GM19463 (cell line): ENCODE measurements around the gene MYCBP2.
A peak's percentile ranks its signal among the peaks of the same experiment; 100 is the strongest.
"Not testable (repeated sequence)": the region's sequence is repeated elsewhere in the genome, so short reads cannot be mapped to it uniquely, and the experiment has no call there.

Experiments used
- ATAC-seq: cut with Tn5 transposase; IDR thresholded peaks from one replicate; pipeline ENCODE4 v1.9.1; 2021; ENCODE audit warnings: mild to moderate bottlenecking, moderate library complexity; ENCODE audit not compliant: unreplicated experiment

Gene MYCBP2

DNA sequence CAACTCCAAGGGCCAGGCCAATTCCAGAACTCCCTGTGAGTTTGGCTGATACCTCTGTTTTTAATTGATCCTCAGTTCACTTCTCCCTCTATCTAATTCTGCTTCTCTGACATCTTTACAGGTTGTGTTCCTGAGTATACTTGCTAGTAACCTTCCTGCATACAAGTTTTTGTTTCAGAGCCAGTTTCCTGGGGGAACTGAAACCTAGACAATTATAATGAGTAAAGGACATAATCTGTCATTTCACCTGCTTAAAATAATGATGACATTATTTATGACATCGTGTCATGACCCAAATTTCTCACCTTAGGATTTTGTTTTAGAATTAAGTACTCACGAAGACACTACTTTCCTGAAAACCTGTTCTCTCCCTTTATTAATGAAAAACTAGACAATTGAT lies 12.5 kb upstream of the MYCBP2 start:
- peak; percentile 67 for ATAC-seq

DNA sequence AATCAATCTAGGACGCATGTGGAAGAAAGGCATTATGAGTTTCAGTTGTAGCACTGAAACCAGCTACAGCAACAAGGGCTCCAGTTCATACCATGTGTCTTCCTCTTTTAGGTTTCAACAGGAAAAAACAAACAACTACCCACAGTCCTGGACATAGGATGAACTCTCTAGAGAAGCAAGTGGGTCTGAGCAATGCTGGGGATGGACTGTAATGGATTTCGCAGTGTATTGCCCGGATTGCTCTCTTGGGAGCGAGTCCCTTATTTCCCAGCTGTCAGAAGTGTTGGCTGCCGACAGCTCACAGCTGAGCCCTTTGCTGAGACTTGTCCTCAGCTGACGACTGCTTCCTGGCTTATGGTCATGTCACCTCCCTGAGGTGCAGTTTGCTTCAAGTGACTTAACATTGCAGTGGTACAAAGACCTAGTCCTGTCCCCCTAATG lies 12.1 kb upstream of the MYCBP2 start:
- ATAC-seq: peak; percentile 55

DNA sequence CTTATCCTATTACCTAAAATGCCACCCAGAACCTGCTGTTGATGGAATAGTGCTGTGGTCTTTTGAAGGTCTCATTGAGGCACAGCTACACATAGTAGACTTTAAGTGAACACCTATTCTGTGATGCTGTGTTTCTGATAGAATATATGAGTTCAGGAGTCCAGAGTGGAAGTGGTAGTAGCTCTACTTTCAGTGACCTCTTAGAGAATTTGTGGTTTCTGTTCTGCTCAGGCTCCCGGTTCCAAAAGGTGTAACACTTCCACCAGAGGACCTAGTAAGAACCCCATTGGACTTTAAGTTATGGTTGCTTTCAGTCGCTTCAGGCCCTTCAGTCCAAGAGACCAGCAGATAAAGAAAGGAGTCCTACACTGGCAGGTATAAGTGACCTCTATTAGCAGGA lies 11.4 kb upstream of the MYCBP2 start:
- ATAC-seq: peak; percentile 31

DNA sequence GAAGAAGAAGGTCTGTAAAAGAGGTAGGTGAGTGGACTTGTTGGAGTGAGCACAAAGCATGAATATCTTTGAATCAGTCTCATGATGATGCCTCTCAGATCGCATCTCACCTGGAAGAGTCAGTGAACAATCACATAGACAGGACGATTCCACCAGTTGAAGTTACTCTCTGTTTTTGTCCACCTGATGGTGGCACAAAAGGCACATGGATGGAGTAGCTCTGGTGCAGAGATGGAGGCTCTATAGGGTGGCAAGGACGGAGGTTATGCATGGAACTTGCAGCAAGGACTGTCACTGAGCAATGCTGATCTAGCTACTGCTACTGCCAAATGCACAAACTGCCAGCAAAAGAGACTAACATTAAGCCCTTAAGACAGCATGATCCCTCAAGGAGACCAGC lies 10.3 kb upstream of the MYCBP2 start:
- ATAC-seq: no peak

DNA sequence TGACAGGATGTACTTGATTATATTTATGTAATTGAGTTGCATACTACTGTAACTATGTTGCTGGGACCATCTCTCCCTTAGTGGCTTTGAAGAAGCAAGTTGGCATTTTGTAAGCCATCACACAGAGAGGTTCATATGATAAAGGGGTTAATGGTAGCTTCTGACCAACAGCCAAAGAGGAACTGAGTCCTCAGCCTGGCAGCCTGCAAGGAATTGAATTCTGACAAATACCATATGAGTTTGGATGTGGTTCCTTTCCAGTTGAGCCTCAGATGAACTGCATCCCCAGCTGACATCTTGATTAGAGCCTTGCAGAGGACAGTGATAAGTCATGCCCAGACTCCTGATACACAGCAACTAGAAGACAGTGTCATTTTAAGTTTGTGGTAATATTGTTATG lies 8.6 kb upstream of the MYCBP2 start:
- ATAC-seq: no peak

DNA sequence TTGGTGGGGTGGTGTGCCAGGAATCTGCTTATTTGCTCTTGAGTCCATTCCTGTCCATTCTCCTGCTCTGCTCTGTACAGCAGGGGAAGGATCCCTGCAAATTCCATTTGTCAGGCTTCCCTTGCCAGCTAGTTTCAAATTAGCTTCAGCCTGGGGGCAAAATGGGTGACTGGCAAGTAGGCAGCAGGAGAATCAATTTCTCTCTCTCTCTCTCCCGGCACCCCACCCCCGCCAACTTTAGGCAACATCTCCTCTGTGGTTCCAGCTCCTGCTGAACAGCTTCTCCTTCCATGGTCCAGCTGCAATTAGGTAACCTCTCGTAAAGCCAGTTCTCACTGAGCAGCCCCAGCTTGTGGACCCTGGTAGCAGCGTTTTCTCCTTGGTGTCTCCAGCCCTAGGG lies 6.7 kb upstream of the MYCBP2 start:
- no peak for ATAC-seq

DNA sequence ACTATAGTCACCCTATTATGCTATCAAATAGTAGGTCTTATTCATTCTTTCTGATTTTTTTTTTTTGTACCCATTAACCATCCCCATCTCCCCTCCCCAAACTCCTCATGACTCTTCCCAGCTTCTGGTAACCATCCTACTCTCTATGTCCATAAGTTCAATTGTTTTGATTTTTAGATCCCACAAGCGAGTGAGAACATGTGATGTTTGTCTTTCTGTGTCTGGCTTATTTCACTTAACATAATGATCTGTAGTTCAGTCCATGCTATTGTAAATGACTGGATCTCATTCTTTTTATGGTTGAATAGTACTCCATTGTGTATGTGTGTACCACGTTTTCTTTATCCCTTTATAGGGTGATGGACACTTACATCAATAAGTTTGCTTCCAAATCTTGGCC lies 4.5 kb upstream of the MYCBP2 start:
- no peak for ATAC-seq

DNA sequence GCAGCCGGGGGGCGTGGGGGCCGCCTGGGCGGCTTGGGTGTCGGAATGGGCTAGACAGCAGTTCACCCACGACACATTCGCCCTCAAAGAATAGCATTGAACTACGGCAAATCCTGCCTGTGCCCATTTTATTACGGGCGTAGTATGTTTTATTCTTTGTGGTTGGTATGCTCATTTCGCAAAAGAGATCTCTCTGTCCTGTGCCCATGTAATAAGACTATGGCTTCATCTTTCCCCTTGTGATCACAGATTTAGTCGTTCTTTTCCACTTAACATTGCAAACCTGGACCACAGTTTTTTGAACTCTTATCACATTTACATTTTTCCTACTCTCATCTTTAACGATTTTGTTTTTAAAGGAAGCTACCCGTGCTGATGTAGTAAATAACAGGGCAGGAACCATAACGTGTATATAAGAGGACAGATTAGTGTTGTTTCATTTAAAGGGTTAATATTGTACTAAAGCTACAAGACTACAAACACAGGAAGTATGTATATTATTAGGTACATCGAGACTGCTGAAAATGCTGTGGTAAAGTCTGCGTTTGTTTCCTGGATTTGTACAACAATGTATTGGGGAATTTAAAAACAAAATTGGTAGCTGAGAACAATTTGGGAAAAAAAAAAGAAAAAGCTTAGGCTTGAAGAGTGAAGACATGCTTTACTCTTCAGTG lies 3.2 kb upstream of the MYCBP2 start:
- no peak for ATAC-seq

DNA sequence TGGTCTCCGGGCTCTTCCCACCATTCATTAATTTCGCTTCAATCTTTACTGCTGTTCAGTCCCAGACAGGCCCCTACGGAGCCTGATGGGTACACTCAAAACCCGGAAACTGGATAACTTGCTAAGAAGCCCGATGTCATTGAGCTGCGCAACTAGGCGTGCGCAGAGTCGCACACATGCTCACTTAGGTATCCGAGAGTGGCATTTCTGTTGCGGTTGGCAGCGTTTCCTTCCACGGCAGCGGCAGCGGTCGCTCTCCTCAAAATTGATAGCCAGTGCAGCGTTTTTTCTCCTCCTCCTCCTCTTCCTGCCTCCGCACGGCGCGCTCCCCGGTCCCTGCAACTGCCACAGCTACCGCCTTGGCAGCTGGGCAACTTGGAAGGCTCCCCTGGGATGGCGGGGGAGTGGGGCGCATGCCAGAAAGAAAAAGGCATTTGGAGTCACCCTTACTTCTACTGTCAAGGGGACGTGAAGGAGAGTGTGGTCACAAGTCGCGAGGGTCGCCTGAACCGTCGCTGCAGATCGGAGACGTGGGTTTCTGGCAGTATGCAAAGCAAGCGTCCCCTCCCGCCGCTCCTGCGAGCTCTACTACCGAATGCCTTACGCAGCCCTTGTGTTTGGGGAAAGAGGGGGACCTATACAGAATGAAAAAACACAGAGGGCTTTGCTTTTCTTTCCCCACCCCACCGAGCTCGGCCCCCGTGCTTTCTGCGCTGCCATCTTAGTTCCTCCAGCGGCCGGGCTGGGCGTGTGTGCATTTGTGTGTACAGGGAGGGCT lies 2.4 kb upstream of the MYCBP2 start:
- peak; percentile 55 for ATAC-seq

DNA sequence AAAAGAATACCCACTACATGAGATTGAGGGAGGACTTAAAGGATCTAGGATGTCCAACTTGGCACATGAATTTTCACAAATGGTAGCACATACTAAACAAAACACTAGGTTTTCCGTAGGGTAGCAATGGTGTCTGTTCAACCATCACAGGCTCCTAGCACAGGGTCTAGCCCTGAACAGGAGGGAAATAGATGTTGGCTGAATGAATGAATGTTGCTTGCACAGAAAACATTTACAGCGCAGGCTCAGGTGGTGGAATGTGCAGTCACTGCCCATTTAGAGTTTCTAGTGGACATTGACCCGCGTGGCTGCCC lies 1.9 kb upstream of the MYCBP2 start:
- peak; percentile 7 for ATAC-seq

DNA sequence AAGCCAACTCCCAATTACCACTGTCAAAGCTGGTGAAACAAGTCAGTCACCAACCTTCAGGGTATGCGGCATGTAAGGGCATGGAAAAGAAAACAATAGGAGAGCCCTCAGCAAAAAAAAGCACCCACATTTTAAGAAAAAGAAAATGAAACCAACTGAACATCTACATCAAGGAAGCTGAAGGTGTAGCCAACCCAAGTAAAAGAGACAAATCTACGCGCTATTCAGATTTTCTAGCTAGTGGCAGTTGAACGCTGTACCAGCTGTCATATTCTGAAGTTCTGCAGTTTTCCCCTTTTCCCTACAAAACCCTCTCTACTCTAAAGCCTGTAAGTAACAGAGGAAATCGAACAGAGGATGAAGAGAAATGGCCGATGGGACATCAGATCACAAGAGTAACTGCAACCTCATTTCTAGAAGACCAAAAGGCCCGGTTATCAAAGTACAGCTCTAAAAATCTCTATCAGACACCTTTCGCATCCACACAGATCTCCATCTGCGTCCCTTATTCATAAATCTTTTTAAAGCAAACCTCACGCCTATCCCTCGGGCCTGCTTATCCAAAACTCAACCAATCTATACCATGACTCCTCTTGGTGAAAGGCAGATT lies 1.4 kb downstream of the MYCBP2 start:
- no peak for ATAC-seq

DNA sequence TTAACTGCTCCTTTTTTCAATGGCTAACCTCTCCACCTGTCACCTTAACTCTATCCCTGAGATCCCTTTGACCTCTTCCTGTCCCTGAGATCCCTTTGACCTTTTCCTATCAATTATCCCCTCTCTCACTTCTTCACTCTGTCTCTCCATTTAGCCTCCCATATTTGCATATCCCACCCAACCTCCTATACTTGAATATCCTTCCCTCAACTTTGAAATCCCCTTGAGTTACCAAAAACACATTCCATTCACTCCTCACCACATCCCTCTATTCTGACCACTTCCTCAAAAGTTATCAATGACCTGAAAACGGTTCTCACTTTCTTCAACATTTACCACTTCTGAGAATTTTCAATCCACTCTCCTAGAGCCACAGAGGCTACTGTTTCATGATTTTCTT lies 3.0 kb downstream of the MYCBP2 start:
- ATAC-seq: no peak

DNA sequence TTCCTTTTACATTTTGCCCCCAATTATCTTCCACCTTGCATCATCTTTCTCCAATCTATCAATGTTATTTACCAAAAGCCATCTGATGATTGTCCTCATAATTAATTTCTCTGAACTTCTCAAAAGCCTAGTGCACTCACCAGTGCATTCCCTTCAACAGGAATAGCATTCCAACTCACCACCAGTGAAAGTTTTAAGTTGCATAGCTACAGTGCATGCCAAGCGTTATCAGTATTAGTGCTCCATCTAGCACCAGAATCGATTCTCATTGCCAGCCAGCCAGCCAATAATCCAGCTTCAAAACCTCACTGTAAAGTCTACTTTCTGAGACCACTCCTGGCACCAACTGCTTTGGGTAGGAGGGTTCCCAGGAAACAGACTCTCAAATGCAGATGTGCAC lies 7.4 kb downstream of the MYCBP2 start:
- no peak for ATAC-seq

DNA sequence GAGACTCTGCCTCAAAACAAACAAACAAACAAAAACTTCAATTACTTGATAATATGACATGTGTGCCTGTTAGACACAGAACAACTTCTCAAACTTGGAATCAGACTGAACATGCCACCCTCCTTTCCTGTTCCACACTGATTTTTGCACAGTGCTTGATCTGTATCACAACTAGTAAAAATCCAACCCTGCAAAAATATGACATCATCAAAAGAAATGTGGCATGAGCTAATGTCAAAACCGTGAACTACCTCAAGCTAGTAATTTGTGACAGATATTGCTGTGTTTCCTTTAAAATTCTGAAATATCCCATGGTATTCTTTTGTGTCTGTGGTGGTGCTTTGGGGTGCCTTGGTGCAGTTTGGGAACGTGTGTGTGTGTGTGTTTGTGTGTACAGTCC lies 8.2 kb downstream of the MYCBP2 start:
- ATAC-seq: no peak

DNA sequence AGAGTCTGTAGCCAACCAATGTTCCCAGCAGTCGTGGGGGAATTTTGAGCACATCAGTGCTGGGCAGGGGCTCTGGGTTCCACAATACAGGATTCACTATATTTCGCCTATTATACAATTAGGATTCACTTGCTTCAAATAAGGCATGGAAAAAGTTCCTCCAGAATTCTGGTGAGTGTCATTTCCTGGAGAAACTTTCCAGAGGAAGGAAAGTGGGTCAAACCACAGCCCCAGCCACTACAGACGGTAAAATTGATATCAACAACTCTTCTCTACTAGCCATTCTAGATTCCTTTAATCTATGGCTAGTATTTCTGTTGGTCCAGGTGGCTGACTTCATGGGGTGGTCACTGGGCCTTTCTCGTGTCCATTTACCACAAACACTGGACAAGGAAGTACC lies 10.5 kb downstream of the MYCBP2 start:
- no peak for ATAC-seq

DNA sequence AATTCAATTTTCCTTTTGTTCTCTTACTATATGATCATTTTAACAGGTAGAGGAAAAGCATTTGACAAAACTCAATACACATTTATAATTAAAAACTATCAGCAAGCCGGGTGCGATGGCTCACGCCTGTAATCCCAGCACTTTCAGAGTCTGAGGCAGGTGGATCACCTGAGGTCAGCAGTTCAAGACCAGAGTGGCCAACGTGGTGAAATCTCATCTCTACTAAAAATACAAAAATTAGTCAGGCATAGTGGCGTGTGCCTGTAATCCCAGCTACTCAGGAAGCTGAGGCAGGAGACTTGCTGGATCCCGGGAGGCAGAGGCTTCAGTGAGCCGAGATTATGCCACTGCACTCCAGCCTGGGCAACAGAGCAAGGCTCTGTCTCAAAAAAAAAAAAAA lies 11.4 kb downstream of the MYCBP2 start:
- ATAC-seq: not testable (repeated sequence)

DNA sequence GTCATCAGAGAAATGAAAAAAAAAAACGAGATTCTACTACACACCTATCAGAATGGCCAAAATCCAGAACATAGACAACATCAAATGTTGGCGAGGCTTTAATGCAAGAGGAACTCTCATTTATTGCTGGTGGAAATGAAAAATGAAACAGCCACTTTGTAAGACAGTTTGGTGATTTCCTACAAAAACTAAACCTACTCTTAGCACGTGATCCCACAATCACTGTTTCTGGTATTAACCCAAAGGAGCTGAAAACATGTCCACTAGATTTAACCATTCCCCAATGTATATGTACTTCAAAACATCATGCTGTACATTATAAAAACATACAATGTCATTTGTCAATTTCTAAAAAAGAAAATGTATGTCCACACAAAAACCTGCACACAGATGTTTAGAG lies 13.0 kb downstream of the MYCBP2 start:
- ATAC-seq: no peak

DNA sequence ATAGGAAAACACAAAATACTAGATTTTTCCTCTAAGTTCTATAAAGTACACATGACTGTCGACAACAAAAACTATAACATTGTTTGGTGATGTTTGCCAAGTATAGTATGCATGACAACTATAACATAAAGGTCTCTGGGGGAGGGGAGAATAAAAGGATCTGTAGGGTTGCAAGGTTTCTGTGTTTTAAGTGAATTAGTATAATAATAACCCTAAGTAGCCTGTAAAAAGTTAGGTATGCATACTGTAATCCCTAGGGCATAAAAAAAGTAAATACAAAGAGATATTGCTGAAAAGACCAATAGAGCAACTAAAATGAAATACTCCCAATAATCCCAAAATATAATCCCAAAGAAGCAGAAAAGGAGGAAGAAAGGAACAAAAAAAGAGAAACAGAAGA lies 14.6 kb downstream of the MYCBP2 start:
- no peak for ATAC-seq

DNA sequence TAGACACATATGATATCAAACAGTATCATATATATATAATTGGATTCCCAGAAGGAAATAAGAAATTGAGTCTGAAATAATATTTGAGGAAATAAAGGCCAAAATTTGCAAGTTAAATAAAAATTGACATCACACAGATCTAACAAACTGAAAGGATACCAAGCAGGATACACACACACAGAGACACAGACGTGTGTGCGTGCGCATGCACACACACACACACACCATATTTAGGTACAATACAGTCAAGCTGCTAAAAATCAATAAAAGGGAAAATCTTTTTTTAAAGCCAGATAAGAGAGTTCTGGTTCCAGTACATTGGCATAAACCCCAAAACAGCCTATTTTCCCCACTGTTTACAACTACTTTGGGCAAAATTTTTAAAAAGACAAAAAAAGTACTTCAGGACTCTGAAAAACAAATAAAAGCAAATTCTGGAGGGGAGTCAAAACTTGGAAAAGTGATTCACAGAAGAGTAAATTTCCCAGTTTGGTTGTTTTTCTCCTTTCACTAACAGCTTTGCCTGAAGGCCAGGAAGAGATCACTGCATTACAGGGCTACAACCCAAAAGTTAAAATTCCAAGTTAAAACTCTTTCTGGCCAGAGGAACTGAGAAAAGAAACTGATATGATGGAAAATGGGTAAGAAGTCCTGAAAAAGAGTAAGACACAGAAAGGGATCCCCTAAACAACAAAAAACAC lies 16.2 kb downstream of the MYCBP2 start:
- ATAC-seq: no peak

DNA sequence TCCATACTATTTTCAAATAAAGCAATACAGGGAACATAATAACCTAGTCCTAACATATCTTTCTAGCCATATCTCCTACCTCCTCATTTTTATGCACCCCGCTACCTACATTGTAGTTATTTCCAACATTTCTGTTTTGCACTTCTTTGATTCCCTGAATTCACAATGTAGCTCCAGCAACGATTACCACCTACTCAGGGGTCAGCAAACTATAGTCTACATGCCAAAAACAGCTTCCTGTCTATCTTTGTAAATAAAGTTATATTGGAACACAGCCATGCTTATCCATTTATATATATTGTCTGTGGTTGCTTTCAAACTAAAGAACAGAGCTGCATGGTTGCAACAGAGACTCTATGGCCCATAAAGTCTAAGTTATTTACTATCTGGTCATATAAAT lies 16.7 kb downstream of the MYCBP2 start:
- ATAC-seq: no peak

DNA sequence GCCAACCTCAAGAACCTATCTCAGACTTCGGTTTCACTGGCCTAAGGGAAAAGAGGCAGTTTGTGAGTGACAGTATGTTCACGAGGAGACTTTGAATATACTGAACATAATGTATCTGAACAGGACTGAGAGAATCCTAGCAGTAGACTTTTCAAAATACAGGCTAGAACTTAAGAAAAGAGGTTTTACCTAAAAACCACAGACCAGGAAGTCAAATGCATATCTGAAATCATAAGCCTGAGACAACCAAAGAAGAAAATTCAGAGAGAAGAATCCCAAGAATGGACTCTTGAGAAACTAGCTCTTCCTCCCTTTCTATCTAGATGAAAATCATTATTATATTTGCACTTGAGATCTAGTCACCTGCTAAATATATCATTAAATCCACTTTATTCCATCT lies 17.6 kb downstream of the MYCBP2 start:
- no peak for ATAC-seq

DNA sequence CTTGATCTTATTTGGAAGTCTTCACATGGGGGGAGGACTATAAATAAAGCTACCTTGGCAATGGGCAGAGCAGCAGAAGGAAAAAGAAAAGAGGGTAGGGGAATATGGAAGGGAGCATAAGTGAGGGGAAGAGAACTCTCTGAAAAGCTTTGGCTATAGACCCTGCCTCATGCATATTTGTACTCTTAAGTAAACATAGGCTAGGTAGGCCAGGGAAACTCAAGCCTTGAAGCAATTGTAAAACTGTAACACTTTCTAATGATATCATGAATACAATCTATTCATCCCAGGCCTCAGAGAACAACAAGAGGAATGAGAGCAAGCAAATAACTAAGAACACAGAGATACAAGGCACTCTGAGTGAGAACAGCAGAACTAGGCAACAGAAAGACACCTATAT lies 20.4 kb downstream of the MYCBP2 start:
- no peak for ATAC-seq
